A673 (cell line): ENCODE data around the gene IFITM2.

Experiments used
- EZH2 ChIP-seq: fragments of 200-600 bp; sonication (generic); IDR thresholded peaks from 2 replicates; pipeline ENCODE4 v1.6.1; 2017; ENCODE audit warnings: borderline replicate concordance, low read depth, mild to moderate bottlenecking, mixed read lengths, antibody characterized with exemption, low read length; ENCODE audit not compliant: poor library complexity, severe bottlenecking
- TF ChIP-seq, protein P1 (sequence below): fragments of 300-800, 200-600 bp; sonication (generic); conservative IDR thresholded peaks from 2 replicates; pipeline ENCODE4 v1.5.1; 2017; ENCODE audit warnings: low read depth, mild to moderate bottlenecking, antibody characterized with exemption, low read length, moderate library complexity, mixed read lengths

DNA sequence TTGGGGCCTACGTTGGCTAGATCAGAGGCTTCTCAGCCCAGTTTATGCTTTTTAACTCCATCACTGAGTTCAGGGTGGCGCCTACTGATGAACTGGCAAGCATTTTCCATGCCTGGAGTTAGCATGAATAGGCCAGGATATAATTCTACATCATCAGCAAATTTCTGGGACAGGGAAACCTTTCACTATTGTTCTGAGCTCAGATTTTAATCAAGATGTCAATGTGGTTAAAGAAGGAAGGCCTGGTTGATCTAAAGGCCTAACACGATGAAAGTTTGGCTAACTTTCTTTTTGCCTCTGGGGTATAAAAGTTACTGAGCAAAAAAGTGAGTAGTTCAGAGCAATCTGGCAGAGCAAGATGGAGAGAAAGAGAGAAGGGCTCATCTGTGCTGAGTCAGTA, 34.7 kb downstream of the IFITM2 start:
- TF ChIP-seq, protein P1, sequence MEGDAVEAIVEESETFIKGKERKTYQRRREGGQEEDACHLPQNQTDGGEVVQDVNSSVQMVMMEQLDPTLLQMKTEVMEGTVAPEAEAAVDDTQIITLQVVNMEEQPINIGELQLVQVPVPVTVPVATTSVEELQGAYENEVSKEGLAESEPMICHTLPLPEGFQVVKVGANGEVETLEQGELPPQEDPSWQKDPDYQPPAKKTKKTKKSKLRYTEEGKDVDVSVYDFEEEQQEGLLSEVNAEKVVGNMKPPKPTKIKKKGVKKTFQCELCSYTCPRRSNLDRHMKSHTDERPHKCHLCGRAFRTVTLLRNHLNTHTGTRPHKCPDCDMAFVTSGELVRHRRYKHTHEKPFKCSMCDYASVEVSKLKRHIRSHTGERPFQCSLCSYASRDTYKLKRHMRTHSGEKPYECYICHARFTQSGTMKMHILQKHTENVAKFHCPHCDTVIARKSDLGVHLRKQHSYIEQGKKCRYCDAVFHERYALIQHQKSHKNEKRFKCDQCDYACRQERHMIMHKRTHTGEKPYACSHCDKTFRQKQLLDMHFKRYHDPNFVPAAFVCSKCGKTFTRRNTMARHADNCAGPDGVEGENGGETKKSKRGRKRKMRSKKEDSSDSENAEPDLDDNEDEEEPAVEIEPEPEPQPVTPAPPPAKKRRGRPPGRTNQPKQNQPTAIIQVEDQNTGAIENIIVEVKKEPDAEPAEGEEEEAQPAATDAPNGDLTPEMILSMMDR: no peak
- TF ChIP-seq EZH2: no peak
